Measurements from ENCODE around the gene SMYD4.

DNA sequence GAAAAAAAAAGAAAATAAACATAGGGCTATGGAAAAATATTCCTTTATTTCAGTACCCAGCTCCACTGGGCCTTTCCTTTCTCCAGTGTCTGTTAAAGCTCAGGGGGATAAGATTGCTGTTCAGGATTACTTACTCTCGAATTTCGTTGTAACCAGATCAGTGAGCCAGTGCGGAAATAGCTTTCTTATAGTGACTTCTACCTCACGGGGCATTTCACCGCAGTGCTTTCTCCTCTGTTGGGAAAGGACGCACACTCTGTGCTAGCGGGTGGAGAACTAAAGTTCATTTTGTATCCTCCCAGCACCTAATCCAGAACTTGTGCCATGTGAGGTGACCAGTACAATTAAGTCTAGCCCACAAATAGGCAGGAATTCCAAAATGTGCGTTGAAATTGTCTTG is 38.4 kb upstream of the SMYD4 start:
- TF ChIP-seq, protein P1, sequence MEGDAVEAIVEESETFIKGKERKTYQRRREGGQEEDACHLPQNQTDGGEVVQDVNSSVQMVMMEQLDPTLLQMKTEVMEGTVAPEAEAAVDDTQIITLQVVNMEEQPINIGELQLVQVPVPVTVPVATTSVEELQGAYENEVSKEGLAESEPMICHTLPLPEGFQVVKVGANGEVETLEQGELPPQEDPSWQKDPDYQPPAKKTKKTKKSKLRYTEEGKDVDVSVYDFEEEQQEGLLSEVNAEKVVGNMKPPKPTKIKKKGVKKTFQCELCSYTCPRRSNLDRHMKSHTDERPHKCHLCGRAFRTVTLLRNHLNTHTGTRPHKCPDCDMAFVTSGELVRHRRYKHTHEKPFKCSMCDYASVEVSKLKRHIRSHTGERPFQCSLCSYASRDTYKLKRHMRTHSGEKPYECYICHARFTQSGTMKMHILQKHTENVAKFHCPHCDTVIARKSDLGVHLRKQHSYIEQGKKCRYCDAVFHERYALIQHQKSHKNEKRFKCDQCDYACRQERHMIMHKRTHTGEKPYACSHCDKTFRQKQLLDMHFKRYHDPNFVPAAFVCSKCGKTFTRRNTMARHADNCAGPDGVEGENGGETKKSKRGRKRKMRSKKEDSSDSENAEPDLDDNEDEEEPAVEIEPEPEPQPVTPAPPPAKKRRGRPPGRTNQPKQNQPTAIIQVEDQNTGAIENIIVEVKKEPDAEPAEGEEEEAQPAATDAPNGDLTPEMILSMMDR (IDR thresholded peaks at IDR 0.05; ENCODE audit: poor library complexity, severe bottlenecking): no peak
- TF ChIP-seq MXI1 (conservative IDR thresholded peaks at IDR 0.05; ENCODE audit: poor library complexity, severe bottlenecking) (no peak), EZH2 (IDR thresholded peaks at IDR 0.05; ENCODE audit: borderline replicate concordance, insufficient read depth, low read length, poor library complexity, severe bottlenecking) (no peak)

Measured in neural cell (in vitro differentiated cells).